Lower lobe of right lung (tissue), 2 donors: ENCODE results near the gene YEATS2. TPM values are rescaled to one million over a fixed set of nuclear protein-coding genes. Genes with fewer than 3 reads are reported as not detected.

ENCODE experiments used
- ATAC-seq, 2 donors: fragments of 200-7000 bp; cut with Tn5 transposase; one replicate each; pipeline ENCODE4 v1.9.1; 2020 to 2022; ENCODE audit warnings: mild to moderate bottlenecking in 2 of 2, moderate library complexity in 2 of 2
- DNase-seq: peaks from one replicate; pipeline ENCODE4 v3.0.0-alpha.2; 2020
- H3K27ac ChIP-seq: fragments of 200-600 bp; one replicate; pipeline ENCODE4 v1.8.0; 2022
- H3K27me3 ChIP-seq: fragments of 200-600 bp; one replicate; pipeline ENCODE4 v1.8.0; 2022; ENCODE audit warnings: low read depth
- H3K36me3 ChIP-seq: fragments of 200-600 bp; one replicate; pipeline ENCODE4 v1.8.0; 2022; ENCODE audit warnings: mild to moderate bottlenecking
- H3K4me1 ChIP-seq: fragments of 200-600 bp; one replicate; pipeline ENCODE4 v1.8.0; 2022
- H3K4me3 ChIP-seq: fragments of 200-600 bp; one replicate; pipeline ENCODE4 v1.8.0; 2022; ENCODE audit warnings: mild to moderate bottlenecking
- H3K9me3 ChIP-seq: fragments of 200-600 bp; one replicate; pipeline ENCODE4 v1.8.0; 2022
- CTCF ChIP-seq: fragments of 200-600 bp; IDR thresholded peaks from one replicate; pipeline ENCODE4 v1.8.0; 2022; ENCODE audit warnings: antibody characterized with exemption, mild to moderate bottlenecking
- intact Hi-C: fragments of 100-400 bp; cut with DNase I; formaldehyde crosslinking; loops from one replicate; pipeline ENCODE4 v1.11.0; 2022
- total RNA-seq: library from RNA; stranded (reverse); fragmentation: NEBNext Ultra II Directional; extraction: Animal tissue kit (Norgen Biotek cat#: 25700); gene quantifications from one replicate; pipeline ENCODE4 v1.2.1, GENCODE V29; 2021
- donor health status: DM: no; HTN: yes; CAD: no; lungs with severe emphysema.

The YEATS2 gene
- total RNA-seq, 1 donor from 2014 or later = 29.0 TPM

- intact Hi-C loops = no loop called here
- Histone ChIP-seq H3K27ac (no peak overlapping the region), H3K9me3 (no peaks in the 10 kb centered on the region), H3K4me1 (peaks cover 29% of the 10 kb centered on the region), H3K36me3 (peaks cover 59% of the 10 kb centered on the region), H3K4me3 (no peak overlapping the region), H3K27me3 (no peaks in the 10 kb centered on the region)
- DNase-seq (no peak), ATAC-seq (no peak)
- no peak for TF ChIP-seq CTCF
Observed at GRCh38 chr3:183762304-183762703, 64.7 kb downstream of the YEATS2 start.

GRCh38 chr3:183764847-183765731 is 67.5 kb downstream of the YEATS2 start:
- Histone ChIP-seq H3K4me1 (peaks cover 29% of the 10 kb centered on the region), H3K4me3 (no peak overlapping the region), H3K27me3 (no peaks in the 10 kb centered on the region), H3K9me3 (no peaks in the 10 kb centered on the region), H3K36me3 (peaks cover 54% of the 10 kb centered on the region), H3K27ac (peak overlapping the region; percentile 71)
- ATAC-seq (peak; percentile 83 to 84), DNase-seq (no peak)
- intact Hi-C loops = no loop called here
- TF ChIP-seq CTCF = no peak

GRCh38 chr3:183766107-183766506 is 68.5 kb downstream of the YEATS2 start:
- peak; percentile 29 to 52 for ATAC-seq
- no peak for DNase-seq
- H3K4me3 ChIP-seq = no peak overlapping the region
- intact Hi-C loops = no loop called here
- peaks cover 29% of the 10 kb centered on the region for H3K4me1 ChIP-seq
- peaks cover 45% of the 10 kb centered on the region for H3K36me3 ChIP-seq
- no peaks in the 10 kb centered on the region for H3K9me3 ChIP-seq
- no peak for TF ChIP-seq CTCF
- H3K27me3 ChIP-seq = no peaks in the 10 kb centered on the region
- peak overlapping the region; percentile 71 for H3K27ac ChIP-seq

GRCh38 chr3:183766745-183767606 is 69.4 kb downstream of the YEATS2 start:
- Histone ChIP-seq H3K4me1 (peaks cover 29% of the 10 kb centered on the region), H3K36me3 (peaks cover 40% of the 10 kb centered on the region), H3K27ac (peak overlapping the region; percentile 71), H3K9me3 (no peaks in the 10 kb centered on the region), H3K27me3 (no peaks in the 10 kb centered on the region), H3K4me3 (no peak overlapping the region)
- DNase-seq (peak; percentile 73), ATAC-seq (peak; percentile 90 to 92)
- peak; percentile 84 for TF ChIP-seq CTCF
- intact Hi-C loops = no loop called here

GRCh38 chr3:183768114-183768513 is 70.5 kb downstream of the YEATS2 start:
- DNase-seq = peak; percentile 56
- intact Hi-C loops = no loop called here
- Histone ChIP-seq H3K9me3 (no peaks in the 10 kb centered on the region), H3K36me3 (peaks cover 37% of the 10 kb centered on the region), H3K27ac (peak overlapping the region; percentile 71), H3K4me1 (peaks cover 29% of the 10 kb centered on the region), H3K4me3 (no peak overlapping the region), H3K27me3 (no peaks in the 10 kb centered on the region)
- peak; percentile 62 to 73 for ATAC-seq
- no peak for TF ChIP-seq CTCF
